Stomach smooth muscle (tissue), 2 donors: ENCODE results near the gene RASA2.
"Not testable (repeated sequence)": the region's sequence is repeated elsewhere in the genome, so short reads cannot be mapped to it uniquely, and the experiment has no call there.

Experiments used
- H3K27ac ChIP-seq: one replicate; pipeline ENCODE4 v1.7.0; 2013; ENCODE audit warnings: mild to moderate bottlenecking, low read length, inconsistent platforms
- H3K27me3 ChIP-seq, 2 donors: one replicate each; pipeline ENCODE4 v1.7.0; 2013; ENCODE audit warnings: low read length in 2 of 2; ENCODE audit not compliant: insufficient read depth in 2 of 2, control insufficient read depth in 1 of 2
- H3K36me3 ChIP-seq, 2 donors: one replicate each; pipeline ENCODE4 v1.7.0; 2013; ENCODE audit warnings: low read length in 2 of 2; ENCODE audit not compliant: control insufficient read depth in 2 of 2, insufficient read depth in 2 of 2
- H3K4me1 ChIP-seq: one replicate; pipeline ENCODE4 v1.7.0; 2013; ENCODE audit warnings: low read length; ENCODE audit not compliant: control insufficient read depth, insufficient read depth
- H3K4me3 ChIP-seq, 2 donors: one replicate each; pipeline ENCODE4 v1.7.0; 2013; ENCODE audit warnings: low read length in 2 of 2
- H3K9ac ChIP-seq, 2 donors: one replicate each; pipeline ENCODE4 v1.7.0; 2013; ENCODE audit warnings: low read length in 2 of 2, mild to moderate bottlenecking in 1 of 2
- H3K9me3 ChIP-seq, 2 donors: one replicate each; pipeline ENCODE4 v1.7.0; 2013; ENCODE audit warnings: low read length in 2 of 2; ENCODE audit not compliant: control insufficient read depth in 2 of 2
- donor health status: healthy.
- donor health status: Pancreatic carcinoma.

The RASA2 gene

DNA sequence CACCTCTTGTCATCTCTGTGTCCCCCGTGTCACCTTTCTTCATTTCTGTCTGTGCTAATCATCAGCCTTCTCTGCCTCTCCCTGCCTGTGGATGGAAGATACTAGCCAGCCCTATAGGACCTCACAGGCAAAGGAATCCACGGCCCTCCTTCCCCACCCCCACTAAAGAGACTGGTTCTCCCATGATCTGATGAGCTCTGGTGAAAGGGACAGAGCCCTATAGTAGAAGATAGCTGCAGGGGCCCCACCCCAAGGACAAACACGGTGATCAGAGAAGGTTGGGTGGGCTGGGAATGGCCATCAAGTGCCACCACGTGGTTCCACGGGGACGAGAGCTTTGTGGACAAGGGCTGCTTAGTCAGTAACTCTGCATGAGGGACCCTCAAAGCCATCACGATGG is 27.8 kb upstream of the RASA2 start:
- H3K27ac ChIP-seq, result no peak overlapping the region
- no peak overlapping the region for H3K4me3 ChIP-seq
- no peaks in the 10 kb centered on the region for H3K36me3 ChIP-seq
- H3K9me3 ChIP-seq, result no peaks in the 10 kb centered on the region
- no peak overlapping the region for H3K9ac ChIP-seq
- no peaks in the 10 kb centered on the region for H3K27me3 ChIP-seq
- H3K4me1 ChIP-seq, result peaks cover 10% of the 10 kb centered on the region

GRCh38 chr3:141460097-141460704 is 26.6 kb upstream of the RASA2 start:
- no peaks in the 10 kb centered on the region for H3K27me3 ChIP-seq

DNA sequence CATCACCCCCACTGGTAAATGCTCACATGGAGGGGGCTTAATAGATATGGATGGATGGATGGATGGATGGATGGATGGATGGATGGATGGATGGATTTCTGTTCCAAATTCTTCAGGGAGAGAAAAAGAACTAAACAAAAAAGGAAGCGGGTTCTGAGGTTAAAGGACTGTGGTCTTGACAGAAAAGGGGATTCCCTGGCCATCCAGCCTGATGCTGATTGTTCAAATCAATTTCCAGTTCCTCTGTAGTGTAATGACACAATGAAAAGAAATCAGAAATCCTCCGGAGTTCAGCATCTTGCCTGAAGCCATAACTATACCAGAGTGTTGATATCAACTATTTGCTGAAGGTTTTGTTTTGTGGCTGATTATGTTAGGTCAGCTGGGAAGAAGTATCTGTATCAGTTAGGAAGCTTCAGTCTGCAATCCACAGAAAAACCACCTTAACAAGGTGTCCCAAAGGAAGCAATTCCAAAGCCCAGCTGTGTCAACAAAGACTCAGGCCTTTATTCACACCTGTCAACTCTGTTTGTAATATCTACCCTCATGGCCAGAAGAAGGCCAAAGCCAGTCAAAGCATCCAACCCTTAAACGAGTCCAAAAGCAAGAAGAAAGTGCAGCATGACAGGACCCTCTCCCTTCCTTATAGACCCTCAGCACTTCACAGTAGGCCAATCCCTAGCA is 24.5 kb upstream of the RASA2 start:
- H3K27me3 ChIP-seq, result no peaks in the 10 kb centered on the region
- no peak overlapping the region for H3K9ac ChIP-seq
- no peaks in the 10 kb centered on the region for H3K36me3 ChIP-seq
- H3K27ac ChIP-seq, result no peak overlapping the region
- peaks cover 3% of the 10 kb centered on the region for H3K4me1 ChIP-seq
- H3K9me3 ChIP-seq, result no peaks in the 10 kb centered on the region
- H3K4me3 ChIP-seq, result no peak overlapping the region

More at GRCh38 chr3:141460097-141460704, 26.6 kb upstream of the RASA2 start:
- no peaks in the 10 kb centered on the region for H3K9me3 ChIP-seq
- no peaks in the 10 kb centered on the region for H3K36me3 ChIP-seq
- no peak overlapping the region for H3K27ac ChIP-seq
- H3K4me1 ChIP-seq, result peaks cover 3% of the 10 kb centered on the region
- H3K4me3 ChIP-seq, result no peak overlapping the region
- H3K9ac ChIP-seq, result no peak overlapping the region

DNA sequence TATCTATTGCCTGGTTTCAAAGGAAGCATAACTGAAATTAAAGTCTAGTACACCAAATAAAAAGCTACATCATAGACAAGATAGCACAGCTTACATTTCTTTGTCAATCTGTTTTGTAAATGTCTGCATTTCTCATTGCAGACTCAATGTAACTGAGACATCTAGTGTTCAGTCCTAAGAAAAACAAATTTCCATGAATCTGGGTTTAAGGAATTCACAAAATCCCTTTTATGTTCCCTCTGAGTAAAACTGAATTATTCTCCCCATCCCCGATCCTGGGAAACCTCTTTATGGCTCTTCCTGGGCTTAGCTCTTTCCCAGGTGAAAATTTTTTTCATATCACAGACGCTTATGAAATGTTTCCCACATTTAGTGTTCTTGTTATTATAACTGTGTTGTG is 21.6 kb upstream of the RASA2 start:
- H3K4me1 ChIP-seq, result peaks cover 3% of the 10 kb centered on the region
- no peaks in the 10 kb centered on the region for H3K9me3 ChIP-seq
- no peak overlapping the region for H3K9ac ChIP-seq
- H3K36me3 ChIP-seq, result no peaks in the 10 kb centered on the region
- H3K27ac ChIP-seq, result no peak overlapping the region
- H3K4me3 ChIP-seq, result no peak overlapping the region
- H3K27me3 ChIP-seq, result no peaks in the 10 kb centered on the region

- H3K4me1 ChIP-seq, result no peaks in the 10 kb centered on the region
- no peak overlapping the region for H3K27ac ChIP-seq
- no peak overlapping the region for H3K4me3 ChIP-seq
- no peaks in the 10 kb centered on the region for H3K9me3 ChIP-seq
- H3K27me3 ChIP-seq, result no peaks in the 10 kb centered on the region
- no peaks in the 10 kb centered on the region for H3K36me3 ChIP-seq
- H3K9ac ChIP-seq, result no peak overlapping the region
These were observed 20.1 kb upstream of the RASA2 start for GRCh38 chr3:141466633-141467169.

- no peak overlapping the region for H3K4me3 ChIP-seq
- H3K4me1 ChIP-seq, result no peaks in the 10 kb centered on the region
- no peaks in the 10 kb centered on the region for H3K9me3 ChIP-seq
- no peak overlapping the region for H3K9ac ChIP-seq
- no peaks in the 10 kb centered on the region for H3K36me3 ChIP-seq
- no peaks in the 10 kb centered on the region for H3K27me3 ChIP-seq
- H3K27ac ChIP-seq, result no peak overlapping the region
These were observed 17.1 kb upstream of the RASA2 start for GRCh38 chr3:141469720-141470119.

DNA sequence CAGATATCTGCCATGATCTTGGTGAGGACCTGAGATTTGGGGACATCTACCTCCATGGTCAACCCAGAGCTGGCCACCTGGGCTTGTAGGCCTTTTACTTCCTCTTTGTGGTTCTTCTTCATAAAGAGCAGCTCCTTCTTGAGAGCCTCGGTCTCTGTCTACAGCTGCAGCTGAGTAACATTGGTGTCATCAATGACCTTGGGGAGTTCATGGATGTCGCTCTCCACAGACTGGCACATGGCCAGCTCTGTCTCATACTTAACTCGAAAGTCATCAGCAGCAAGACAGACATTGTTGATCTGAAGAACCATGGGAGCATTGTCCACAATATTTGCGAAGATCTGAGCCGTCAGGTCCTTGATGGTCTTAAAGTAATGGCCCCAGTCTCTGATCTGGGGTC is 15.7 kb upstream of the RASA2 start:
- no peaks in the 10 kb centered on the region for H3K36me3 ChIP-seq
- H3K9ac ChIP-seq, result no peak overlapping the region
- no peak overlapping the region for H3K4me3 ChIP-seq
- H3K27ac ChIP-seq, result no peak overlapping the region
- H3K27me3 ChIP-seq, result no peaks in the 10 kb centered on the region
- no peaks in the 10 kb centered on the region for H3K9me3 ChIP-seq
- H3K4me1 ChIP-seq, result no peaks in the 10 kb centered on the region

DNA sequence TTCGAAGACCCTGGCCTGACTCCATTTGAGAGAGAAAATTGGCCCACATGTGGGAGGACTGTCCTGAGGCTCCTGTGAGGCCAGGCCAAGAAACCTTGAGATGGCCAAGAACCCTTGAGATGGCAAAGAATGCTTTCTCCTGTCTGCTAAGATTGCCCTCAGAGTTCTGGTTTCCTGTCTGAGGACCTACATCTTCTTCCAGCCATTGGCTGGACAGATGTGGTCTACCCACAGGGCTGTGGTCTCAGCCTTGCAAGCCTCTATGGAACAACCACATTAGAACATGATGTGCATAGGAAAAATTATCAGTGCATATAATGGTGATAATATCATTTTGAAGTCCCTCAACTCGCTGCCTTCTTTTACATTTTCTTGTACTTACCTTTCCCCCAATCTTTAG is 10.8 kb upstream of the RASA2 start:
- Histone ChIP-seq H3K36me3 (no peaks in the 10 kb centered on the region), H3K27ac (no peak overlapping the region), H3K9me3 (no peaks in the 10 kb centered on the region), H3K27me3 (no peaks in the 10 kb centered on the region), H3K9ac (no peak overlapping the region), H3K4me1 (no peaks in the 10 kb centered on the region), H3K4me3 (no peak overlapping the region)

- no peaks in the 10 kb centered on the region for H3K27me3 ChIP-seq
- no peaks in the 10 kb centered on the region for H3K4me1 ChIP-seq
- H3K4me3 ChIP-seq, result no peak overlapping the region
- H3K9ac ChIP-seq, result no peak overlapping the region
- no peak overlapping the region for H3K27ac ChIP-seq
- no peaks in the 10 kb centered on the region for H3K9me3 ChIP-seq
- H3K36me3 ChIP-seq, result no peaks in the 10 kb centered on the region
These were observed 9.6 kb upstream of the RASA2 start for GRCh38 chr3:141477224-141477623.

GRCh38 chr3:141478139-141478538 is 8.7 kb upstream of the RASA2 start:
- Histone ChIP-seq H3K9me3 (no peaks in the 10 kb centered on the region), H3K27me3 (no peaks in the 10 kb centered on the region), H3K4me3 (no peak overlapping the region), H3K9ac (no peak overlapping the region), H3K36me3 (no peaks in the 10 kb centered on the region), H3K4me1 (no peaks in the 10 kb centered on the region), H3K27ac (no peak overlapping the region)

- not testable (repeated sequence) for H3K9ac ChIP-seq, H3K4me1 ChIP-seq, H3K27ac ChIP-seq, H3K36me3 ChIP-seq, H3K9me3 ChIP-seq, H3K27me3 ChIP-seq, H3K4me3 ChIP-seq
These were observed 8.0 kb upstream of the RASA2 start for GRCh38 chr3:141478840-141479239.
